ENCODE measurements around the gene KCNAB1.

Gene KCNAB1

GRCh38 chr3:156285626-156286025 is 165.2 kb downstream of the KCNAB1 start:
- DNase-seq (ENCODE audit: low read depth), result no peak
- no peak overlapping the region for H3K4me3 ChIP-seq (ENCODE audit: low read depth, low read length)
- no peak for TF ChIP-seq CTCF (IDR thresholded peaks at IDR 0.05; ENCODE audit: control insufficient read depth, extremely low read depth, insufficient read depth)

GRCh38 chr3:156290924-156291271 is 170.5 kb downstream of the KCNAB1 start:
- DNase-seq (ENCODE audit: low read depth), result no peak
- H3K4me3 ChIP-seq (ENCODE audit: low read depth, low read length), result no peak overlapping the region
- no peak for TF ChIP-seq CTCF (IDR thresholded peaks at IDR 0.05; ENCODE audit: control insufficient read depth, extremely low read depth, insufficient read depth)

DNA sequence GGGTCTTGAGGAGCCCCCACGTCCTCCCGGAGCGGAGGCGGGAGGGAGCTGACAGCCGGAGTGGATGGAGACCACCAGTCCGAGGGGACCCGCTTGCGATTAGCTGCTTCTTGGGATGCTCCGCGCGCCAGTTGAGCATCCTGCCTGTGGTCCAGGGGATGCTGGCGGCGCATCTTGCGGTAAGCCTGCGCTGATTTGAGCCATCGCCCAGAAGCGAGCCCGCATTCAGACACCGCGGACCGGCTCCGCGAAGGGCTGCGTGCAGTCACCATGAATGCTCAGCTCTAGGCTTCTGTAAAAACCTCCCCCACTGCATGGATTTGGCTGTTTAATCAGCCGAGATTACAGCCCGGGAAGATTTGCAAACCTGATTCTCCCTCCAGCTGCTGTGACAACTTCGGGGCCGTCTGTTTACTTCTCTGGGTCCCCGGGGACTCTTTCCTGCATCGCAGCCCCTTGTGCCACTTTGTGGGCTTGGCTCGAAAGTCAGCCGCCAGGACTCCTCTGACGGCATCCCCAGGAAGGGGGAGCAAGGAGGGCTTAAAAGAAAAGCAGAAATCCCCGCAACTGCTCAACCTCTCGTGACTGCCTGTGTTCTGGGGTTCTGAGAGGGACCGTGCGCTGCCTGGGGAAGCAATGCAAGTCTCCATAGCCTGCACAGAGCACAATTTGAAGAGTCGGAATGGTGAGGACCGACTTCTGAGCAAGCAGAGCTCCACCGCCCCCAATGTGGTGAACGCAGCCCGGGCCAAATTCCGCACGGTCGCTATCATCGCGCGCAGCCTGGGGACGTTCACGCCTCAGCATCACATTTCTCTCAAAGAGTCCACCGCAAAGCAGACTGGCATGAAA is 171.1 kb downstream of the KCNAB1 start:
- no peak overlapping the region for H3K4me3 ChIP-seq (ENCODE audit: low read depth, low read length)

DNA sequence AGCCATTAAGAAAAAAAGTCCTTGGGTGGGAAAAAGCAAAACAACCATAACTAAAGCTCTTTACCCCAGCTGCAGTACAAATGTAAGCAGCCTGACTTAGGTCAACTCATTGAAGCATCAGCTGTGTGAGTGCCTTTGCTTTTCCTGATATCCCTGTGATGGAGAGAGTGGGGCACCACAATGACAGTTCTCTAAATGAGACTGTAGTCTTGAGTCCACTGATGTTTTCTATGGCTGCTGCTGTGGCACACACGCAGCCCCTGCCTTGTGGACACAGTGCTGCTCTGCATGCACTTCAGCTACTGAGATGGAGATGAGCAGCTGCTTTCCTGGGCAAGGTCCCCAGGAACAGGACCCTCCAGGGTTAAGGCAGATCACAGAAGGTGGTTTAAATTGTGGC is 173.2 kb downstream of the KCNAB1 start:
- H3K4me3 ChIP-seq (ENCODE audit: low read depth, low read length), result no peak overlapping the region
- DNase-seq (ENCODE audit: low read depth), result no peak
- no peak for TF ChIP-seq CTCF (IDR thresholded peaks at IDR 0.05; ENCODE audit: control insufficient read depth, extremely low read depth, insufficient read depth)

More for the DNA sequence above, 171.1 kb downstream of the KCNAB1 start:
- no peak for DNase-seq (ENCODE audit: low read depth)
- no peak for TF ChIP-seq CTCF (IDR thresholded peaks at IDR 0.05; ENCODE audit: control insufficient read depth, extremely low read depth, insufficient read depth)

DNA sequence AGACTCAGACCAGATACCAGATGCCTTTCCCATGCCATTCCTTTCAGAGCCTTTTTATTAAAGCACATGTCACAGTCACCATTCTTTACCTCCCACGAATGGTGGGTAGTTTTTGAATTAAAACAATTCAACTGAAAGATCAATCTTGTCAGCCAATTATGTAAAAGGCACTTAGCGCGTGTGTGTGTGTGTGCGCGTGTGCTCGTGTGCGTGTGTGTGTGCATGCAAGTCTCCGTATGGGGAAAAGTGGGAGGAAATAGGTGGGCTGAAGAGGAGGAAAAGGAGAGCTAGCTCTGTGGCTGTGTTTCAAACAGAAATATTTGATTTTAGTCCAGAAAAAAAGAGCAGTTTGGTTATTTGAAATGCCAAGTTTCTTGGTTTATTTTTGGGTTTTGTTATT is 177.2 kb downstream of the KCNAB1 start:
- H3K4me3 ChIP-seq (ENCODE audit: low read depth, low read length), result no peak overlapping the region
- TF ChIP-seq CTCF (IDR thresholded peaks at IDR 0.05; ENCODE audit: control insufficient read depth, extremely low read depth, insufficient read depth), result no peak
- no peak for DNase-seq (ENCODE audit: low read depth)

- no peak for TF ChIP-seq CTCF (IDR thresholded peaks at IDR 0.05; ENCODE audit: control insufficient read depth, extremely low read depth, insufficient read depth)
- DNase-seq (ENCODE audit: low read depth), result no peak
- H3K4me3 ChIP-seq (ENCODE audit: low read depth, low read length), result no peak overlapping the region
Measured at GRCh38 chr3:156298014-156298413, 177.6 kb downstream of the KCNAB1 start.

DNA sequence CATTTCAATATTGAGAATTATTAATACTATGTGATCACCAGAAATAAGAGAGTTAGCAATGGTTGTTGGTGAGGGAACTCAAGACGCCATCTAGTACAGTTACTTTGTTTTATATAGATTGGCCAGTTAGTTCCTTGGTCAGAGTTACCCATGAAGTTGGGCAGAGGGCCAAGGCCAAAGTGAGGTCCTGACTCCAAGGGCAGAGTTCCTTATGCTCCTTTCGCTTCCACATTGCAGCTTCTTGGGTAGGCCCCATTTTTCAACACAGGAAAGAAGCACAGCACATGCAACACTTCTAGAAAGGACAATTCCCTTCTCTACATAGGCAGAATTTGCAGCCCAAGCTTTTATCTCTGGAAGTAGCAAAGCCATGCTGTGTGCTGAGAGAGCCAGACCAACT is 178.6 kb downstream of the KCNAB1 start:
- H3K4me3 ChIP-seq (ENCODE audit: low read depth, low read length), result no peak overlapping the region
- no peak for DNase-seq (ENCODE audit: low read depth)
- TF ChIP-seq CTCF (IDR thresholded peaks at IDR 0.05; ENCODE audit: control insufficient read depth, extremely low read depth, insufficient read depth), result no peak
